NCI-H187 treated with DMSO at 0.1 percent for 48 hours (cell line): ENCODE results near the gene PALLD.
"Not testable (repeated sequence)": the region's sequence is repeated elsewhere in the genome, so short reads cannot be mapped to it uniquely, and the experiment has no call there.

ENCODE experiments used
- DNase-seq: peaks from one replicate; lab custom pipeline; 2025; lab: John Stamatoyannopoulos, UW

Gene PALLD

DNA sequence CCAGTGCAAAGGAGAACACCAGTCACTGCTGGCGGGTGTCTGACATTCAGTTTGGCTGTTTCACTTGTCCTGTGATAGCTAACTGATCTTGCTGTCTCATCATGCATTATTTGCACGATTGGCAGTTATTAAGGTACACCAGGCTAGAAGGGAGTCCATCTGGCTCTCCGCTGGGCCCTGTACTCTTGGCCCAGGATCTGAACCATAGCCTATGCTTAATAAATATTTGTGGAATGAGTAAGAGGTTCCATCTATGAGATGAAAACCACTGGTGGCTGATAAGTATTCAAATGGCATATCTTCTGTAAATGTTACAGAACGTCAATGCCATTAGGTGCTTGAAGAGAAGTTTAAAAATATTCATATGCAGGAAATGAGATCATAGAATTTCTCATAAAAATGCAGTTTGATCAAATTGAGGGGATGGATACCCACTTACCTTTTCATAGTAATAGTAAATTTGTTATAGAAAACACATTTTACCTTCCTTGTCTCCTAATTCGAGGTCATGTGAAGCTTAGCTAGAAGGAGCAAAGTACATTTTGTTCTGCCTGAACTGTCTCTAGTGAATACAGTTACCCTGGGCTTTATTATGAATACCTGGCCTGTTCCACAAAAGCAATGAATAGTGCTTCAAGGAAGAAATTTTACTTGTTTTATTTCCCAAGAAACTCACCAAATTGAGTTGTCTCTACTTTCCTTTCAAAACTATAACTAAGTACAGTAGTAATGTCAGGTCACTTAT lies 299.7 kb downstream of the PALLD start:
- DNase-seq: no peak

DNA sequence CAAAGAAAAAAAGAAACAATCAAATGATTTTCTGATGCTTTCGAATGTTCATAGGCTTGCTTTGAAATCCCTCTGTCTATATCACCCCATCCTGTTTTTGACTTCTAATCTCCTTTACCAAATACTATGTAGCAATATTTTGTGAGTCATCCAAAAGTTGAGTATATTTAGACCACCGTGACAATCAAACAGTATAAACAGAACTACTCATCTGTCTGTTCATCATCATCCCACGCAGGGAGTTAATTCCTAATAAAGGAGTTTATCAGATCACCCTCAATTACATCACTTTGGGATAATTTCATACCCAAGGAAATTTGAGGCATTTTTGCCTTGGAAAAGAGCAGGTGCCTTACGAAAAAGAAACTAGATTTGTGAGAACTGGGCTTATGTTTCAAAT lies 300.3 kb downstream of the PALLD start:
- no peak for DNase-seq

DNA sequence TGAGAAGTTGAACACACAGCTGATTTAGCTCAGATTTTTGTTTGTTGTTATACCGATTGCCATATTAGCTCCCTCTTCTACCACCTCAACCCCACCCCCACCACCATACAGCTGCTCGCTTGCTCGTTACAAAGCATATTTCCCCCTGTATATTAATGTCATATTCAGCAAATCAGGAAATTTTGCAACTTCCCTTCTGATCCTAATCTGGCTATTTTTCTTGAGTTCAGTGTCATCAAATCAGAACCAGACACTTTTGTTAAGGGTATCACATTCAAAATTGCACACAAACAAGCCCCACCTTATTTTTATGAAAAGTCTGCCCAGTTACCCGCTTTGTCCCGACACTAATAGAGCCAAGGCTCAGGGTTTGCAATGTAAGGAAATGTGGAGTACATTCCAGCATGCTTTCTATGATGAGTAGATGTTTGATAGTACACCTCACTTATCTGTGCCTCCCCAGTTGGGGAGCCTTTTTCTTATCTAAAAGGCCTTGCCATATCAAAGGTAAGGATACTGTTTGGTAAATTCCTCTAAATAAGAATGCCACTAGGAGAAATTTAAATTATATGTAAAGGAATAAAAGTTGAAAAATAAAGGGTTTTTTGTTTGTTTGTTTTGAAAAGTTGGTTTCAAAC lies 301.0 kb downstream of the PALLD start:
- DNase-seq: no peak

DNA sequence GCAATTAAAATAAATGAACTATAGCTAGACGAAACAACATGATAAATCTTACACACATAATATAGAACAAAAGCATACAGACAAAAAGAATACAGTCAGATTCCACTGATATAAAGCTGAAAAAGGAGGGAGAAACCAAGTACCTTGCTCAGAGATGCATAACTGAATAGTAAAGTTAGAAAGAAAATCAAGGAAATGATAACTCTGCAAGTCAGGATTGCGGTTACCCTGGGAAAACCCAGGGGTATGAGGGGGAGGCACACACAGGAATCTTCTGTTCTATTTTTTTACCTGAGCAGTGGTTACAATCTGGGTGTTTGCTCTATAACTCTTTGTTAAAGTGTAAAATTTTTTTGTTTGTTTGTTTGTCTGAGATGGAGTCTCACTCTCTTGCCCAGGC lies 304.1 kb downstream of the PALLD start:
- DNase-seq: no peak

DNA sequence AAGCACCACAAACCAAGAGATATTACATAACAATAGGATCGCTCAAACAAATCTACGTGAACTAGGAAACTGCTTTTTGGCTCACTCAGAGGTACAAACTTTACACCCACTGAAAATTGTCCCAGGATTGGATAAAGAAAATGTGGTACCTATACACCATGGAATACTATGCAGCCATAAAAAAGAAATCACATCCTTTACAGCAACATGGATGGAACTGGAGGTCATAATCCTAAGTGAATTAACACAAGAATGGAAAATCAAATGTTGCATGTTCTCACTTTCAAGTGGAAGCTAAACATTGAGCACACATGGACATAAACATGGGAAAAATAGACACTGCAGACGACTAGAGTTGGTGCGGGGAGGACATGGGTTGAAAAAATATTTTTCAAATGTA lies 305.4 kb downstream of the PALLD start:
- DNase-seq: no peak

DNA sequence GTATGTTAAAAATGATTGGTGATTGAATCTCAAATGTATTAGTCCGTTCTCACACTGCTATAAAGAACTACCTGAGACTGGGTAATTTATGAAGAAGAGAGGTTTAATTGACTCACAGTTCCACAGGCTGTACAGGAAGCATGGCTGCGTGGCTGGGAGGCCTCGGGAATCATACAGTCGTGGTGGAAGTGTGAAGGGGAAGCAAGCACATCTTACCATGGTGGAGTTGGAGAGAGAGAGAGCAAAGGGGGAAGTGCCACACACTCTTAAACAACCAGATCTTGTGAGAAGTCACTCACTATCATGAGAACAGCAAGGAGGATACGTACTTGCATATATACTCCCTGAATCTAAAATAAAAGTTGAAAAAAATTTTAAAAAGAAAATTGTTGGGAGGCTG lies 306.2 kb downstream of the PALLD start:
- DNase-seq: not testable (repeated sequence)

DNA sequence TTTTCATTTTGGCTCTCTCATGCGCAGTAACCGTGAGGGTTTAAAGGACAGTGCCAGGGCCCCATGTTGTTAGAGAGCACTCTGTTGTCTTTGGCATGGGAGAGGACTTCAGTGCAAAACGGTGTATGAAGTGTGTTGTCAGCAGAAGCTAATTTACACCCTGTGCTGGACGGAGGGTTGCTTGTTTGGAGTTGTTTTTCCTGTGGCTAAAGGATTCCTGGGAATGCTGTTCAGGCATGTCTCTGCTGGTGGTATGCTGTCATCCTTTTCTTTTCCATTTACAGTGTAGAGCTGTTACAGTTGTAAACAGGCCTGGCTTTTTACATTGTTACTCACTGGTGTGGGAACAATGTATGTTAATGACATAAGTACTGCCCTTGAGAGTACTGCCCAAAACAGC lies 306.9 kb downstream of the PALLD start:
- no peak for DNase-seq

DNA sequence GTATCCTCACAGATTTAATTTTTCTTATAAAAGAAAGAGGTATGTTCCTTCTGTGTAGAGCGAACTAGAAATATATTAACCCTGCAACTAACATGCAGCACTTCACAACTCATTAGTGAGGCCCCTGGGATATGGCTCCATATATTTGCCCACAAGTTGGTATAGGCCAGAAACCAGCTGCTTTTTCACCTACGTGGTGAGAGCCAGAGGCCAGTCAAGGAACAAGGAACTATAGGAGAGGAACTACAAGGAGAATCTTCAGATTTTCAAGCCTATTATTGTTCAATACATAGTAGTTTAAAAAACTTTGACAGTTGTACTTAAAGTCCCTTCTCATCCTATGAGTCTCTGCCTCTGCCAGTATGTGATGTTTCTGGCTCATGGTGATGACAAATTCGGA lies 307.3 kb downstream of the PALLD start:
- no peak for DNase-seq

DNA sequence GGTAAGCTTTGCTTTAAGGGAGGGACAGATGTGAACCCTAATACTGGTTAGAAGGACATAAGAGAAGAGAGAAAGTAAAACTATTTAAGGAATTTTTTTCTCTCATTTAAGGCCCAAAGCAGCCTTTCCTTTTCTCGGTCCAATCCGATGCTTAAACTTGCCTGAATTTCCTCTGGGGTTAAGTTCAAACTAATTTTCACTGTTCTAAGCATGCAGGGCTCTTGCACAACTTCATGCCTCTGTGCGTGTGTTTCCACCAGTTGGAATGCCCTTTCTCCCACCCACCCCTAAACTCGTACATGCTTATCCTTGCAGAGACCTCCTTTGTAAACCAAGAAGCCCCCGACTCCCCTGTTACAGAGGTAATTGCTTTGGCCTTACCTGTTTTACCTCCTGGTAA lies 308.5 kb downstream of the PALLD start:
- DNase-seq: no peak

DNA sequence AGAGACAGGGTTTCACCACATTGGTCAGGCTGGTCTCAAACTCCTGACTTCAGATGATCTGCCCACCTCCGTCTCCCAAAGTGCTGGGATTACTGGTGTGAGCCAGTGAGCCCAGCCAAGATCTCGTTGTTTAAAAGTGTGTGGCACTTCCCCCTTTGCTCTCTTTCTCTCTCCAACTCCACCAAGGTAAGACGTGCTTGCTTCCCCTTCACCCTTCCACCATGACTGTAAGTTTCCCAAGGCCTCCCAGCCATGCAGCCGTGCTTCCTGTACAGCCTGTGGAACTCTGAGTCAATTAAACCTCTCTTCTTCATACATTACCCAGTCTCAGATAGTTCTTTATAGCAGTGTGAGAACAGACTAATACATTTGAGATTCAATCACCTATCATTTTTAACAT lies 309.4 kb downstream of the PALLD start:
- DNase-seq: not testable (repeated sequence)

DNA sequence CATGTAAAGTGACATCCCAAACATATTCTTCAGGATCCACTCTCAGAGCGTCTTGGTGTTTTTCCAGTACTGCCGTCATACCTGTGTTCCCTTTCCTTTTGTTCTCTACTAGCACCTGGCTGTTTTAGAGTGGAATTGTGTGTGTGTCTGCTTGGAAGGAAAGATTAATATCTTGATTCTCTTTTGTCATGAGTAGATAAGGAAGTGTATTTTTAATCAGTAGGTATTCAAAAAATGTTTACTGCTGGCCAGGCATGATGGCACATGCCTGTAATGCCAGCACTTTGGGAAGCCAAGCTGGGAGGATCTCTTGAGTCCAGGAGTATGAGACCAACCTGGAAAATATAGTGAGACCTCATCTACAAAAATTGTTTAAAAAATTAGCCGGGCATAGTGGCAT lies 314.4 kb downstream of the PALLD start:
- DNase-seq: no peak

DNA sequence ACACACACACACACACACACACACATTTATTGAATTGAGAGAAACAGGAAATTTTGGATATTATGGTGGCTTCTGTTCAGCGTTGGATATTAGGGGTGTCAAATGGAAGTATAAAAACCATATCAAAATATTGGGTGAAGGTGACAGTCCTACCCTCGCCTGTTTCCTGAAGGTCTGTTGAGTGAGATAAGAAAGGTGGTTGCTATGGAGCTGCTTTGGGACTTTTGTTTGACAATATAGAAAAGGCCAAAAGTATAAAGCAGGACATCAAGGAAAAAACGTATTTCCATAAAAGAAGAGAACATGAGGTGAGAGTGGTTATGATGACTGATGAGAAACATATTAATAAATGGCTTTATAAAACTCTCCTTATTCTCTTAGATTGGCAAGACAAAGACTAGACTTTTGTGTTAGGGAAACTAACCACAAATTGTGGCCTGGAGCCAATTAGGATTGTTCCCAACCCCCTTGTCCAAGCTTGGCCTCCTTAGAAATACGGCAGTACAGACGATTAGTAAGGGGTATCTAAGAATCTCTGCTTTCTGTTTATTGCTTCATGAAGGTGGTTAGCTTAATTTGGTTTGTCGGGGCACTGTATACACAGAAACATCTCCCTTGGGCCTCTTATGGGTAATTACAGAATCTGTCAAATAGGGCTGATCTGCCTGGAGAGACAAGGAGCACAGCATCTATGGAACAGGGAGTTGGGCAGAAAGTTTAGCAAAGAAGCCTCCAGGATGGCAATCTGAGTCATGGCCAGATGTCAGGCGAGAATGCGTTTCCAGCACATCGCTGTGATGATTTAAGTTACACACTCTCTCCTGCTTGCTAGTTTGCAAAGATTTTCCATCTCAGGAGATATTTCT lies 315.2 kb downstream of the PALLD start:
- no peak for DNase-seq

DNA sequence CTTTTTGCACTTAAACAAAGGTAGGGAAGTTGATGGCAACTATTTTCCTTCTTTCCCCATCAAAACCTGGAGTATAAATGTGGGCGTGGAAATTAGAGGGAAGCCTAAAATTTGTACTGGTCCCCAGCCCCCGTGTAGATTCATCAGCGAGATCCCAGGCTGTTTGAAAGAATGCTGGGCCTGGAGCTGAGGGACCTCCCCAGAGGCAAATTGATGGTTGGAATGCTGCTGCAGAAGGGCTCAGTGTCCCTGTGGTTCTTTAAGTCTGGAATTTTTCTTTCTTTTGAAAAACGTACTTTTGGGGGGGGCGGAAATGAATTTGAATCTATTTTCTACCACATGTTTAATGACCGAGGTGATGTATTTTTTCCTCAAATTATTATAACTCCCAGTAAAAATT lies 316.0 kb downstream of the PALLD start:
- DNase-seq: no peak

DNA sequence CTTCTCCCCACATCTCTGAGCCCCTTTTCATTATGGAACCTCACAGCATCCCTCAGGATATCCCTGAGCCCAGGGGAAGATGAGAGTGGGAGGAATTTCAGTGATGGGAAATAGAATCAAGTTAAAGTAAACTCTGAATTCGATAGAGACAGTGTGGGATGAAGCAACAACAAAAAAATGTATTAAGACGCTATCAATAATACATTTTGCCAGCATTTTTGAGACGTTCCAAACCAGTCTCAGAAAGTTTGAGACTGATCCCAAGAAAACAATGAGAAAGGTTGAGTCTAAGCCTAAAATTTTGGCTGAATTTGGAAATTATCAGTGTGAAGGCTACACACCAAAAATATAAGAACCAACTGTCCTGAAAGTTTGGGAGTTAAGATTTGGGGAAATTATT lies 317.0 kb downstream of the PALLD start:
- no peak for DNase-seq

DNA sequence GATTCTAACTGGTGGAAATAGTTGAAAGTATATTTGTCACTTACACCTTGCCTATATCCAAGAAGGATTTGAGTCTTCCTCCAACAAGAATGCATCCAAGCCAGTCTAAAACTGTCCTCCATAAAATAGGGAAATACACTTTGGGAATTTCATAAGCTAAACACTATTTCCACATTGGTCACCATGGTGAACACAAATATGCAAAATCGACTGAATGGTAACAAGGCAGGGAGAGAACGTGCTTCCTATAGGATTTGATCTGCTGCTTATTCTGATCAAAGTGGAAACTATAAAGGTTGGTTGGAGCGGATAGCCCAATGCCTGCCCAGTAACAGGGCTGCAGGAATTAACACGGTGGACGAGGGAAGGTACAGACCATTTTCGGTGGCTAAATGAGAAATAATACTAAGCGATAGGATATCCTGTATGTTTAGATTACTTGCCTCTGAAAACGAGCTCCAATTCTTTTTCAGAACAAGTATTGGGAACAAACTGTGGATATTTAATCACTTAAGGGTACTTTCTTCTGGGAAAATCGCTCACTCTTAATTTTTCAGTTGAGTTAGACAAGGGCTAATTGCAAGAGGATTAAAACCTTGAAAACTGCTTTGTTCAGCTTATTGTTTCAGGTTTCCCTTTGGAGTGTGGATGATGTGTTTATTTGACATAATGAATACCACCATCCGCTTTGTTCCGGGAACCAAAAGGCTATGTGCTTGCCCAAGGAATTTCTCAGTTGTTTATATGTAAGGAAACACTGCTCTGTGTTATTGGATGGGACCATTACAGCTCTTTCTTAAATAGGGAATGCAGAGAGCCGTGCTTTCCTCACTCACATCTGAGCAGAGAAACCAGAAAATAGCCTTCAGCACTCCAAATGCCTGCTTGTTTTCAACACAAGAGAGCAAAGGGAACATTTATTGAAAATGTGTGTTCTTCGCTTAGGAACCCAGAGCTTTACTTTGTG lies 318.8 kb downstream of the PALLD start:
- DNase-seq: no peak

DNA sequence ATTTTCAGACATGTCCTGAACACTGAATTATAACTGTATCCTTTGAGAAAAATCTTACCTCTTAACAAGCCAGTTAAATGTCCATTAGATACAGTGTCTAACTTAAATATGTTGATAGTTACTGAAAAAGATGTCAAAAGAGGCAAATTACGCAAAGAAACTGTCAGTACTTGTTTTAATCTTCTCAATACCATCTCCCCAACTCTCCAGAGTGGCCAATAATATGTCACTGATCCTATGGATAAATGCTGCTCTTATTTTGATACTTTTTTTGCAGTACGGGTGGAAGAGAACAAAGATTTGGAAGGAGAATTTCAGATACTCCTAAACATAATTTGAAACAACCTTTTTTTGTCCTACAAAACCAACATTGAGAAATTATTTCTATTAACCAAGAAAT lies 320.5 kb downstream of the PALLD start:
- DNase-seq: no peak

DNA sequence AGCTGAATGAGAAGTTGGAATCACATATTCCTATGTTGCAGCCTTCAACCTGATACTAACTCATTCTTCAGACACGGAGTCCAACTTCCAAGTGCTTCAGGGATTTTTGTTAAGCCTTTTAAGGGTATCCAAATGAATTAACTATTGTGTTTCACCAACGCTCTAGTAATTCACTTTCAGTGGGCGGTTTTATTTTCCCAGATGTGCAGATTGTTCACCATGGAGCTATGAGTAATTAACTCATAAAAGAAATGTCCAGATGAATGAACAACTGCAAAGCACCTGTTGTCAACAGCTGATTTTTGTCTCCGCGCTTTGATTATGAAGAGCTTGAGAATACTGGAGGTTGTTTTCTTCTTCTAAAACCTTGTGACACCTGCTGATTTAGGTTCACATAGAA lies 325.6 kb downstream of the PALLD start:
- DNase-seq: no peak

DNA sequence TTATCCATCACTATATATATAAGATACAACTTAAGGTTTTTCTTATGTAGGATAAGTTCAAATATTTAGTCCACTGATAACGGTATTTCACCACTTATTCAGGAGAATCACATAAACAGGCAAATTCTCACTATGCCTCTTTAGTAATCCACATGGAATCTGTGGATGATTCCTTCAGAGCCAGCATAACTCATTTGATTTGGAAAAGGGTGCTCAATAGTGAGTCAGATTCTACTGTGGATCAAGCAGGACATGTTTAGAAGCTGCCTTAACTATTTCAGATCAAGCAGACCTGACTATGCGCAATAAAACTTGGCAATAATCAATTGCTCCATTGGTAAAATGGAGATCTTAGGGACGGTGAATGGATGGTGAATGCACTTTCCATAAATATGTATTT lies 329.1 kb downstream of the PALLD start:
- no peak for DNase-seq

DNA sequence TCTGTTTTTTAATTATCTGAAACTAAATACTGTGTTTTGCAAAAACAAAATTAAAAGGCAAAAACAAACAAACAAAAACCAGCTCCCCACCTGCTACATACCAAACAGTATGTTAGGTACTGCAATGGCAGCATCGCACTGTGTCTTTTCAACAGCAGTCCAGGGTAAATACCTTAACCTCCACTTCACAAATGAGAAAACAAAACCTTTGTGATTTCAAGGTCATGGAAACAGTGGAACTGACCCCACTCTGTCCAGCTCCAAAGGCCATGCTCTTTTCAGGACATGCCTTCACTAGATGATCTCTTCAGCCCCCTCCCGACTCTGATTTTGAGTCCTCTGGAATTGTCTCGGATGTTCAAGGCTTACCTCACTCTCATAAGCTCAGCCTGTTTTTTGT lies 329.8 kb downstream of the PALLD start:
- DNase-seq: no peak

DNA sequence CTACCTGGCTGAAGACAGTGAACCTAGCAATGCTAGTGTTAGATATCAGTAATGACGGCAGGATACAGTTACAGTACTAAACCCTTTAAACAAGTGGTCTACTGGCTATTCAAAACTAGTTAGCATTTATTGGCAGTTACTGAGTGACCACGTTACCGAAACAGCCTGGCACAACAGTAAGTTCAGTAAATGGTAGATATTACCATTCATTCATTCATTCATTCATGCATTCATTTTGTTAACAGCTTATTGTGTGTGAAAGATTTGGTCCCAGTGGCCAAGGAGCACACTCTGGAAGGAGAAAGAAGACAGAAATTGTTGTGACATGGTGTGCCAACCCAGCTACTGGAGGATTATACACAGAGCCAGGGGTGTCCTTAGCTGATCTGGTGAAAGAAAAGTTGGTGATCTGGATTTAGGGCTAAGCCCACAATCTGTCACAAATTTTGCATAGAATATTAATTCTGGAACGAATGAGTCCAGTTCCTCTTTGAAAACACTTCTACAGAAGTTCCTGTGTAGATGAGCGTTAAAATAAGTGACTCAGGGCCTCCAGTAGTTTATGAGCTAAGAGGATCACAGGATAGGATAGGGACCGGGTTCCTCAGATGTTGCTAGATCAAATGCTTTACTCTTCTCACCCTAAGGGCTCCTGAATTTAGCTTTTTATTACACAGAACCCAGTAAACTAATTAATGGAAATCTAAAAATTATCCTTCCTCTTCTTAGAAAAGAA lies 334.1 kb downstream of the PALLD start:
- DNase-seq: no peak

DNA sequence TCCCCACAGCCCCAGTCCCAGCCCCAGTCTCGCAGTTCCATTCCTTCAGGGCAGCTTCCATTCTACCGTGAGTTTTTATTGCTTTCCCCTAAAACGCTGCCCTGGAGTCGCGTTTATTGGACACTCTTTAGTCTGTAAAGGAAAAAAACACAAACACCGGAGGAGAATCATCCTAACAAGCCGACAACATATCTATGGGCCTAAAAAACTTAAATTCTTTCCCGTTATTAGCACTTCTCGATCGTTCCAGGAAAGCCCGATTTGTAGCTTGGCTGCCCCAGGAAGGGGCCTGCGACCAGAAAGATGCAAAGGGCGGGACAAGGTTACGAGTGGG lies 334.7 kb downstream of the PALLD start:
- DNase-seq: no peak
